Bronchial epithelial cell (primary cell): ENCODE results near the gene ETV3L. TPM values are rescaled to one million over a fixed set of nuclear protein-coding genes. Genes with fewer than 3 reads are reported as not detected.
A peak's percentile ranks its signal among the peaks of the same experiment; 100 is the strongest.
"Not testable (repeated sequence)": the region's sequence is repeated elsewhere in the genome, so short reads cannot be mapped to it uniquely, and the experiment has no call there.

Experiments
- DNase-seq: peaks from one replicate; pipeline ENCODE4 v3.0.0-alpha.2; 2010; ENCODE audit warnings: low read depth
- FAIRE-seq: peaks from 2 replicates; lab custom pipeline; 2011; peaks lifted over from hg19 to GRCh38; lab: Jason Lieb, UNC
- H3K27me3 ChIP-seq: 2 replicates; pipeline ENCODE4 v1.5.1; 2011; ENCODE audit warnings: low read length; ENCODE audit not compliant: control insufficient read depth, insufficient read depth
- H3K36me3 ChIP-seq: 2 replicates; pipeline ENCODE4 v1.5.1; 2011; ENCODE audit warnings: low read length; ENCODE audit not compliant: control insufficient read depth, insufficient read depth
- H3K4me3 ChIP-seq: 2 replicates; pipeline ENCODE4 v1.5.1; 2011; ENCODE audit warnings: mild to moderate bottlenecking, low read depth, low read length, control low read depth
- CTCF ChIP-seq: IDR thresholded peaks from 2 replicates; pipeline ENCODE4 v1.5.1; 2011; ENCODE audit warnings: mild to moderate bottlenecking, moderate library complexity, low read length, control low read depth, inconsistent platforms; ENCODE audit not compliant: insufficient read depth, severe bottlenecking
- total RNA-seq: library from RNA; depleted of rRNA; stranded (reverse); fragments of >200 nt; gene quantifications from 2 replicates; pipeline ENCODE4 v1.2.1, GENCODE V29; 2014

ETV3L gene
- total RNA-seq, 1 donor from 2014 or later, result not detected

GRCh38 chr1:157077394-157077793, 22.2 kb downstream of the ETV3L start:
- FAIRE-seq, result no peak
- DNase-seq, result no peak
- Histone ChIP-seq H3K27me3 (no peaks in the 10 kb centered on the region), H3K36me3 (no peaks in the 10 kb centered on the region), H3K4me3 (no peak overlapping the region)
- TF ChIP-seq CTCF, result no peak

GRCh38 chr1:157073944-157074685, 25.5 kb downstream of the ETV3L start:
- no peak overlapping the region for H3K4me3 ChIP-seq

GRCh38 chr1:157069601-157070000, 30.0 kb downstream of the ETV3L start:
- no peak overlapping the region for H3K4me3 ChIP-seq
- H3K36me3 ChIP-seq, result no peaks in the 10 kb centered on the region
- TF ChIP-seq CTCF, result no peak
- FAIRE-seq (no peak), DNase-seq (no peak)
- H3K27me3 ChIP-seq, result peaks cover 2% of the 10 kb centered on the region

More at GRCh38 chr1:157073944-157074685, 25.5 kb downstream of the ETV3L start:
- H3K27me3 ChIP-seq, result no peaks in the 10 kb centered on the region
- no peak for FAIRE-seq
- no peaks in the 10 kb centered on the region for H3K36me3 ChIP-seq
- peak; percentile 69 for DNase-seq
- peak; percentile 79 for TF ChIP-seq CTCF

- not testable (repeated sequence) for DNase-seq, H3K4me3 ChIP-seq, H3K36me3 ChIP-seq, H3K27me3 ChIP-seq
- peak; percentile 40 for FAIRE-seq
These were observed 40.4 kb downstream of the ETV3L start for GRCh38 chr1:157059241-157059640.

- TF ChIP-seq CTCF, result no peak
- Histone ChIP-seq H3K36me3 (no peaks in the 10 kb centered on the region), H3K27me3 (no peaks in the 10 kb centered on the region), H3K4me3 (no peak overlapping the region)
- DNase-seq (no peak), FAIRE-seq (no peak)
These were observed 43.3 kb downstream of the ETV3L start for GRCh38 chr1:157056269-157056668.

- not testable (repeated sequence) for DNase-seq, H3K27me3 ChIP-seq, FAIRE-seq, H3K4me3 ChIP-seq, H3K36me3 ChIP-seq
These were observed 43.9 kb downstream of the ETV3L start for GRCh38 chr1:157055729-157056128.

- Histone ChIP-seq H3K36me3 (no peaks in the 10 kb centered on the region), H3K4me3 (no peak overlapping the region), H3K27me3 (peaks cover 2% of the 10 kb centered on the region)
- DNase-seq (no peak), FAIRE-seq (no peak)
- TF ChIP-seq CTCF, result no peak
These were observed 48.8 kb downstream of the ETV3L start for GRCh38 chr1:157050836-157051235.
